MM.1S (cell line): ENCODE results near the gene BMPR1A.

Source experiments
- EZH2 ChIP-seq: fragments of 300-600 bp; sonication (generic); optimal IDR thresholded peaks from 2 replicates; pipeline ENCODE3; 2017; ENCODE audit warnings: low read depth, mild to moderate bottlenecking, antibody characterized with exemption, low read length, mixed read lengths
- EZH2phosphoT487 ChIP-seq: fragments of 300-600 bp; sonication (generic); IDR thresholded peaks from 2 replicates; pipeline ENCODE4 v1.6.1; 2018; ENCODE audit warnings: antibody characterized with exemption, low read length
- TF ChIP-seq, protein P1 (sequence below): fragments of 300-600 bp; sonication (generic); IDR thresholded peaks from 2 replicates; pipeline ENCODE4 v1.5.1; 2016; ENCODE audit warnings: antibody characterized with exemption, low read length, mixed read lengths

DNA sequence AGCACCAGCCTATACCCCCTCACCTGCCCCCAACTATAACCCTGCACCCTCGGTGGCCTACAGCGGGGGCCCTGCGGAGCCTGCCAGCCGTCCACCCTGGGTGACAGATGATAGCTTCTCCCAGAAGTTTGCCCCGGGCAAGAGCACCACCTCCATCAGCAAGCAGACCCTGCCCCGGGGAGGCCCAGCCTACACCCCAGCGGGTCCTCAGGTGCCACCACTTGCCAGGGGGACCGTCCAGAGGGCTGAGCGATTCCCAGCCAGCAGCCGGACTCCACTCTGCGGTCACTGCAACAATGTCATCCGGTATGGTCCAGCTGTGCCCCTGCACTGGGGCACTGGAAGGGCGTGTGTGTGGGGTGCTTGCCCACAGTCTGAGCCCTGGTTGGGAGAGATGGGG is 40.0 kb upstream of the BMPR1A start:
- TF ChIP-seq, protein P1, sequence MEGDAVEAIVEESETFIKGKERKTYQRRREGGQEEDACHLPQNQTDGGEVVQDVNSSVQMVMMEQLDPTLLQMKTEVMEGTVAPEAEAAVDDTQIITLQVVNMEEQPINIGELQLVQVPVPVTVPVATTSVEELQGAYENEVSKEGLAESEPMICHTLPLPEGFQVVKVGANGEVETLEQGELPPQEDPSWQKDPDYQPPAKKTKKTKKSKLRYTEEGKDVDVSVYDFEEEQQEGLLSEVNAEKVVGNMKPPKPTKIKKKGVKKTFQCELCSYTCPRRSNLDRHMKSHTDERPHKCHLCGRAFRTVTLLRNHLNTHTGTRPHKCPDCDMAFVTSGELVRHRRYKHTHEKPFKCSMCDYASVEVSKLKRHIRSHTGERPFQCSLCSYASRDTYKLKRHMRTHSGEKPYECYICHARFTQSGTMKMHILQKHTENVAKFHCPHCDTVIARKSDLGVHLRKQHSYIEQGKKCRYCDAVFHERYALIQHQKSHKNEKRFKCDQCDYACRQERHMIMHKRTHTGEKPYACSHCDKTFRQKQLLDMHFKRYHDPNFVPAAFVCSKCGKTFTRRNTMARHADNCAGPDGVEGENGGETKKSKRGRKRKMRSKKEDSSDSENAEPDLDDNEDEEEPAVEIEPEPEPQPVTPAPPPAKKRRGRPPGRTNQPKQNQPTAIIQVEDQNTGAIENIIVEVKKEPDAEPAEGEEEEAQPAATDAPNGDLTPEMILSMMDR, result no peak
- no peak for TF ChIP-seq EZH2
- no peak for TF ChIP-seq EZH2phosphoT487
